Osteocyte (in vitro differentiated cells): ENCODE measurements around the gene RNASEH2A. TPM values are rescaled to one million over a fixed set of nuclear protein-coding genes. Genes with fewer than 3 reads are reported as not detected.
A peak's percentile ranks its signal among the peaks of the same experiment; 100 is the strongest.

Experiments used
- DNase-seq: peaks from one replicate; pipeline ENCODE4 v3.0.0; 2021; ENCODE audit warnings: mixed read lengths; ENCODE audit not compliant: unreplicated experiment; ENCODE audit errors: extremely low spot score
- H3K27ac Mint-ChIP-seq: one replicate; pipeline ENCODE4 v1.8.0; 2021; ENCODE audit warnings: mild to moderate bottlenecking, mixed read lengths; ENCODE audit not compliant: unreplicated experiment
- H3K27me3 Mint-ChIP-seq: one replicate; pipeline ENCODE4 v1.8.0; 2021; ENCODE audit warnings: mixed read lengths; ENCODE audit not compliant: unreplicated experiment
- H3K36me3 Mint-ChIP-seq: one replicate; pipeline ENCODE4 v1.8.0; 2021; ENCODE audit warnings: mixed read lengths; ENCODE audit not compliant: unreplicated experiment
- H3K4me1 Mint-ChIP-seq: one replicate; pipeline ENCODE4 v1.8.0; 2021; ENCODE audit warnings: mixed read lengths; ENCODE audit not compliant: unreplicated experiment
- H3K4me3 Mint-ChIP-seq: one replicate; pipeline ENCODE4 v1.8.0; 2021; ENCODE audit warnings: mild to moderate bottlenecking, moderate library complexity, mixed read lengths; ENCODE audit not compliant: unreplicated experiment
- H3K9me3 Mint-ChIP-seq: one replicate; pipeline ENCODE4 v1.8.0; 2021; ENCODE audit warnings: mixed read lengths; ENCODE audit not compliant: unreplicated experiment
- total RNA-seq: library from RNA; stranded (reverse); gene quantifications from 2 replicates; pipeline ENCODE4 v1.2.1, GENCODE V29; 2021
- TF ChIP-seq, protein P1 (sequence below): fragments of 200-600 bp; sonication (generic); IDR thresholded peaks from 2 replicates; pipeline ENCODE4 v1.5.0; 2021; ENCODE audit warnings: antibody characterized with exemption, mild to moderate bottlenecking, moderate library complexity

Gene RNASEH2A
- total RNA-seq, 1 donor from 2014 or later: 7.6 TPM

DNA sequence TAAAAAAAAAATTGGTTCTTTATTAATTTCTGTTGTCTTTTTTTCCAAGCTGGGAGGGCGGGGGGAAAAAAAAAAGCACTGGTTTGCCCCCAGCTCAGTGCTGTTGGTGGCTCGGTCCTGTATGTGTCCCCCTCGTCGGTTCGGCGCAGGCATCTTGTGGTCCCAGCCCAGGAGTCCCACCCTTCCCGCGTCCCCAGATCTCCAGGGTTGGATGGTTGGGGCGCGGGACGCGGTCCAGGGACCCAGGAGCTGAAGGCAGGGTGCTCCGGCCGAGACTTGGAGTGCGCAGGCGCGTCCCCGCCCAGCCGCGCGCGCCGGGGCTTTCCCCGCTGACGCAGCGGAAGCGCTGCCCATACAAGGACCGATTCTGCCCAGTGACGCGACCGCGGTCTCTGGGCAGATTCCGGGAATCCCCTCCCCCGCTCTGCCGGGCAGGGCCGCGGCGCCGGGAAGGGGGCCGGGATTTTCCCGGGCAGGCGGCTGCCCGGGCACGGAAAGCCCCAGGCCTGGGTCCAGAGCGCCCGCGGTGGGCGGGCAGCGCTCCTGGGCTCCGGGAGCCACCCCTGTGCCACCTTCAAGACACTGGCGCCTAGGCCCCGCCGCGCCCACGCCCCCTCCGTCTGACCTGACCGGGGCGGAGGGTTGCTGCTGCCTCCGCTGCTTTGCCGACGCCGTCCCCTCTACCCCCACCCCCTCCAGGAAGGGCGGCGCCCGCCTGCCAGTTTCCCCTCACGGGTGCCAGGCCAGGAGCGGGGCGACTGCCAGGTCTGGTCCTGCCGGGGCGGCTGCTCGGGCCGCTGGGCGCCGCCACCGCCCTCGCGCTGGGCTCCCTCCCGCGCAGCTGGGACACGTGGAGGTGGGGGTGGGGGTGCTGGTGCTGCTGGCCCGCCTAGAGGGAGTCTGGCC lies 12.8 kb upstream of the RNASEH2A start:
- DNase-seq: peak; percentile 98
- H3K4me3 Mint-ChIP-seq: peak overlapping the region; percentile 96
- no peaks in the 10 kb centered on the region for H3K9me3 Mint-ChIP-seq
- H3K4me1 Mint-ChIP-seq: peaks cover 37% of the 10 kb centered on the region
- peaks cover 2% of the 10 kb centered on the region for H3K36me3 Mint-ChIP-seq
- H3K27me3 Mint-ChIP-seq: no peaks in the 10 kb centered on the region
- TF ChIP-seq, protein P1, sequence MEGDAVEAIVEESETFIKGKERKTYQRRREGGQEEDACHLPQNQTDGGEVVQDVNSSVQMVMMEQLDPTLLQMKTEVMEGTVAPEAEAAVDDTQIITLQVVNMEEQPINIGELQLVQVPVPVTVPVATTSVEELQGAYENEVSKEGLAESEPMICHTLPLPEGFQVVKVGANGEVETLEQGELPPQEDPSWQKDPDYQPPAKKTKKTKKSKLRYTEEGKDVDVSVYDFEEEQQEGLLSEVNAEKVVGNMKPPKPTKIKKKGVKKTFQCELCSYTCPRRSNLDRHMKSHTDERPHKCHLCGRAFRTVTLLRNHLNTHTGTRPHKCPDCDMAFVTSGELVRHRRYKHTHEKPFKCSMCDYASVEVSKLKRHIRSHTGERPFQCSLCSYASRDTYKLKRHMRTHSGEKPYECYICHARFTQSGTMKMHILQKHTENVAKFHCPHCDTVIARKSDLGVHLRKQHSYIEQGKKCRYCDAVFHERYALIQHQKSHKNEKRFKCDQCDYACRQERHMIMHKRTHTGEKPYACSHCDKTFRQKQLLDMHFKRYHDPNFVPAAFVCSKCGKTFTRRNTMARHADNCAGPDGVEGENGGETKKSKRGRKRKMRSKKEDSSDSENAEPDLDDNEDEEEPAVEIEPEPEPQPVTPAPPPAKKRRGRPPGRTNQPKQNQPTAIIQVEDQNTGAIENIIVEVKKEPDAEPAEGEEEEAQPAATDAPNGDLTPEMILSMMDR: no peak
- H3K27ac Mint-ChIP-seq: peak overlapping the region; percentile 98

DNA sequence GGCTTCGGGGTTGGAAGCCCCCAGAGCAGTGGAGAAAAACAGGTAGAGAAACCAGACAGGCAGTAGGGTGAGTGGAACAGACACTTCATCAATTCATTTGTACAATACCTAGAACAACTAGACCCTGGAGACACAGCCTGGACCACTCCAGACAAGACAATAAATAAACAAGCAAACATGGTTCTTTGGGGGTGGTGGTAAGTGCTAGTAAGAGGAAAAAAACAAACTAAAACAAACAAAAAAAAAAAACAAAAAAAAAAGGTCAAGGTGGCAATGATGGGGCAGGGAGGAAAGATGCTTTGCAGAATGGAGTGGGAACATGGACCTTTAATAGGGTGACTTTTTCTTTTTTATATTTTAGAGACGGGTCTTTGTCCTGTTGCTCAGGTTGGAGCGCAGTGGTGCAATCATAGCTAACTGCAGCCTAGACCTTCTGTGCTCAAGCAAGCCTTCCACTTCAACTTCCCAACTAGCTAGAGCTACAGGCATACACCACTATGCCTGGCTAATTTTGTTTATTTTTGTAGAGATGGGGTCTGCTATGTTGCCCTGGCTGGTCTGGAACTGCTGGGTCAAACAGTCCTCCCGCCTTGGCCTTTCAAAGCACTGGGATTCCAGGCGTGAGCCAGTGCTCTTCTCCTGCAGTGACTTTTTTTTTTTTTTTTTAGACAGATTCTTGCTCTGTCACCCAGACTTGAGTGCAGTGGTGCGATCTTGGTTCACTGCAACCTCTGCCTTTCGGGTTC lies 12.0 kb upstream of the RNASEH2A start:
- Mint-ChIP-seq H3K9me3 (no peaks in the 10 kb centered on the region), H3K4me1 (peaks cover 29% of the 10 kb centered on the region), H3K4me3 (peak overlapping the region; percentile 64), H3K36me3 (peaks cover 2% of the 10 kb centered on the region), H3K27me3 (no peaks in the 10 kb centered on the region), H3K27ac (peak overlapping the region; percentile 87)
- TF ChIP-seq, protein P1: no peak
- DNase-seq: no peak

DNA sequence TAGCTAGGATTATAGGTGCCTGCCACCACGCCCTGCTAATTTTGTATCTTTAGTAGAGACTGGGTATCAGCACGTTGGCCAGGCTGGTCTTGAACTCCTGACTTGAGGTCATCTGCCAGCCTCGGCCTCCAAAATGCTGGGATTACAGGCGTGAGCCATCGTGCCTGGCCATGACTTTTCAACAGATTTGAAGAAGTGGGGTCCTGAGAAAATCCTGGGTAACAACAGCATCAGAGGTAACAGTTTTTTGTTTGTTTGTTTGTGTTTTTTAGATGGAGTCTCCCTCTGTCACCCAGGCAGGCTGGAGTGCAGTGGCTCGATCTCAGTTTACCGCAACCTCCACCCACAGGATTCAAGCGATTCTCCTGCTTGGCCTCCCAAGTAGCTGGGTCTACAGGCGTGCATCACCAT lies 11.4 kb upstream of the RNASEH2A start:
- Mint-ChIP-seq H3K4me3 (peak overlapping the region; percentile 64), H3K27ac (peak overlapping the region; percentile 87)

DNA sequence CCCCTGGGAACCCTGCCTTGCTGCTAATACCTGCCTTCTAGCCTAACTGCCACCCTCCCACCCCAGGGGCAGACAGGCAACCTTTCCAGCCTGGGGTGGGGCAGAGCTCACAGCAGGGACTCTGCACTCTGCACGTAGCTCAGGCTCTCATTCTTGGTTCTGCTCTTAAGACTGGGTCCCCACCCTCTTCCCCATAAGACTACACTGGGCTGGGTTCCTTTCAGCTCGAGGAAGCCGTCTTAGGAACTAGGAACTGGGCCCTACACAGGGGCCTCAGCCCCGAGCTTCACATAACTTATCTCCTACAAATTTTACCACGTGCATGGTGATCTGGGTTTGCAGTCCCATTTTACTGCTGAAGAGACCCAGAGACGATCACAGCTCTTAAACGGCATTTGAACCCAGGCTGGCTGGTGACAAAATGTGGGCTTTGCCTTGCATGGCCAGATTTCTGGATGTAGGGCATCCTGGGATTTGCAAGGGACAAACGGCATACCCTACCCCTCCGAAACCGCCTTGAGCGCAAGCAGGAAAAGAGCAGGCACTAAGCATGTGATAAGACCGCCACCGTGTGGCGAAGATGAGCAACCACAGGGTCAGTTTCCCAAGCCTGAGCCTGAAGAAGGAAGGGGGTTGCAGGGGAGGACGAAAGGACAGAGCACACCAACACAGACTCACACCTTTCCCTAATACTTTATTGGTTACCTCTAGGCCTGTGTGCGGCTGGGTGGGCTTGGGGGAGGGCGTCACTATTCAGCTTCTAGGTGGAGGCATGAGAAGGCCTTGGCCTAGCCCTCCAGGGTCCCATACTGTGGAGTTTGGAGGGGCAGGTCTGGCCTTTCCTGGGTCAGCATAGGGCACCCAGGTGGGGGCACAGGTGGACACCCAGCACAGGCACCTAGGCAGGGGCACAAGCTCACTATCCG lies 10.0 kb upstream of the RNASEH2A start:
- H3K9me3 Mint-ChIP-seq: no peaks in the 10 kb centered on the region
- TF ChIP-seq, protein P1: peak; percentile 96
- peak overlapping the region; percentile 50 for H3K4me3 Mint-ChIP-seq
- no peaks in the 10 kb centered on the region for H3K27me3 Mint-ChIP-seq
- peak overlapping the region; percentile 74 for H3K27ac Mint-ChIP-seq
- peaks cover 2% of the 10 kb centered on the region for H3K36me3 Mint-ChIP-seq
- H3K4me1 Mint-ChIP-seq: peaks cover 27% of the 10 kb centered on the region
- DNase-seq: no peak

More for the DNA sequence above, 11.4 kb upstream of the RNASEH2A start:
- Mint-ChIP-seq H3K4me1 (peaks cover 29% of the 10 kb centered on the region), H3K27me3 (no peaks in the 10 kb centered on the region), H3K36me3 (peaks cover 2% of the 10 kb centered on the region), H3K9me3 (no peaks in the 10 kb centered on the region)
- DNase-seq: no peak
- TF ChIP-seq, protein P1: no peak
